GM12878 (cell line): ENCODE measurements around the gene SNAPIN.

Experiments
- CEBPB ChIP-seq, 2 experiments: fragments of 150-350 bp in 1 of 2; IDR thresholded peaks; 2 replicates each; pipeline ENCODE4 v1.6.1; 2012 to 2014; ENCODE audit warnings: low read depth in 2 of 2, low read length in 2 of 2, borderline replicate concordance in 1 of 2, inconsistent platforms in 1 of 2
- ETV6 ChIP-seq, 2 experiments: fragments of 450-650 bp in 1 of 2; IDR thresholded peaks in 1 of 2; conservative IDR thresholded peaks in 1 of 2; 2 replicates each; pipeline ENCODE4 v1.6.1; 2014; ENCODE audit warnings: antibody characterized with exemption in 1 of 2, borderline replicate concordance in 1 of 2, low read depth in 1 of 2, mild to moderate bottlenecking in 1 of 2, moderate library complexity in 1 of 2
- LARP7 ChIP-seq: fragments of 450-650 bp; IDR thresholded peaks from 2 replicates; pipeline ENCODE4 v1.6.1; 2017; ENCODE audit warnings: mild to moderate bottlenecking
- POLR2A ChIP-seq: IDR thresholded peaks from 2 replicates; pipeline ENCODE4 v1.6.1; 2011; ENCODE audit warnings: low read depth, mild to moderate bottlenecking, low read length
- TAF1 ChIP-seq: IDR thresholded peaks from 2 replicates; pipeline ENCODE4 v1.6.1; 2011; ENCODE audit warnings: mild to moderate bottlenecking, low read depth, low read length, borderline replicate concordance
- TF ChIP-seq, protein P1 (sequence below): IDR thresholded peaks from 2 replicates; pipeline ENCODE4 v1.6.1; 2012; ENCODE audit warnings: low read length, inconsistent platforms
- TF ChIP-seq, protein P2 (sequence below), 3 experiments: IDR thresholded peaks in 2 of 3; conservative IDR thresholded peaks in 1 of 3; 2 replicates each; pipeline ENCODE4 v1.5.1; 2011; ENCODE audit warnings: low read depth in 3 of 3, low read length in 3 of 3, mild to moderate bottlenecking in 3 of 3, control low read depth in 2 of 3, moderate library complexity in 2 of 3, inconsistent platforms in 1 of 3, mixed read lengths in 1 of 3; ENCODE audit not compliant: control insufficient read depth in 2 of 3, insufficient read depth in 1 of 3; ENCODE audit errors: extremely low read depth in 1 of 3

DNA sequence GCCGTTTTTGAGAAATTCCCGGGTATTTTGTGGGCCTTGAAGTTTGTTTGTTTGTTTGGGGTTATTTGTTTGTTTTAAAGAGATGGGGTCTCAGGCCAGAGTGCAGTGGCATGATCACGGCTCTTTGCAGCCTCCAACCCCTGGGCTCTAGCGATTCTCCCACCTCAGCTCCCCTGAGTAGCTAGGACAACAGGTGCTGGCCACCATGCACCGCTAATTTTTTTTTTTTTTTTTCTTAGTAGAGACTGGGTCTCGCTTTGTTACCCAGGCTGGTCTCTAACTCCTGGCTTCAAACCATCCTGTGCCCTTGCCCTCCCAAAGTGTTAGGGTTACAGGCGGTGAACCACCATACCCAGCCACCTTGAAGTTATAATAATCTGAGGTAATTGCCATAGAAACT, 22.6 kb upstream of the SNAPIN start:
- TF ChIP-seq LARP7 (no peak), TAF1 (no peak), CEBPB (IDR thresholded peaks at IDR 0.05; ENCODE audit: borderline replicate concordance in 1 of 2, low read depth in 2 of 2, low read length in 2 of 2) (no peak), POLR2A (no peak), ETV6 (conservative IDR thresholded peaks at IDR 0.05 in 1 of 2, IDR thresholded peaks at IDR 0.05 in 1 of 2; ENCODE audit: borderline replicate concordance in 1 of 2, low read depth in 1 of 2) (no peak)
- TF ChIP-seq, protein P1, sequence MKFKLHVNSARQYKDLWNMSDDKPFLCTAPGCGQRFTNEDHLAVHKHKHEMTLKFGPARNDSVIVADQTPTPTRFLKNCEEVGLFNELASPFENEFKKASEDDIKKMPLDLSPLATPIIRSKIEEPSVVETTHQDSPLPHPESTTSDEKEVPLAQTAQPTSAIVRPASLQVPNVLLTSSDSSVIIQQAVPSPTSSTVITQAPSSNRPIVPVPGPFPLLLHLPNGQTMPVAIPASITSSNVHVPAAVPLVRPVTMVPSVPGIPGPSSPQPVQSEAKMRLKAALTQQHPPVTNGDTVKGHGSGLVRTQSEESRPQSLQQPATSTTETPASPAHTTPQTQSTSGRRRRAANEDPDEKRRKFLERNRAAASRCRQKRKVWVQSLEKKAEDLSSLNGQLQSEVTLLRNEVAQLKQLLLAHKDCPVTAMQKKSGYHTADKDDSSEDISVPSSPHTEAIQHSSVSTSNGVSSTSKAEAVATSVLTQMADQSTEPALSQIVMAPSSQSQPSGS, result no peak
- TF ChIP-seq, protein P2, sequence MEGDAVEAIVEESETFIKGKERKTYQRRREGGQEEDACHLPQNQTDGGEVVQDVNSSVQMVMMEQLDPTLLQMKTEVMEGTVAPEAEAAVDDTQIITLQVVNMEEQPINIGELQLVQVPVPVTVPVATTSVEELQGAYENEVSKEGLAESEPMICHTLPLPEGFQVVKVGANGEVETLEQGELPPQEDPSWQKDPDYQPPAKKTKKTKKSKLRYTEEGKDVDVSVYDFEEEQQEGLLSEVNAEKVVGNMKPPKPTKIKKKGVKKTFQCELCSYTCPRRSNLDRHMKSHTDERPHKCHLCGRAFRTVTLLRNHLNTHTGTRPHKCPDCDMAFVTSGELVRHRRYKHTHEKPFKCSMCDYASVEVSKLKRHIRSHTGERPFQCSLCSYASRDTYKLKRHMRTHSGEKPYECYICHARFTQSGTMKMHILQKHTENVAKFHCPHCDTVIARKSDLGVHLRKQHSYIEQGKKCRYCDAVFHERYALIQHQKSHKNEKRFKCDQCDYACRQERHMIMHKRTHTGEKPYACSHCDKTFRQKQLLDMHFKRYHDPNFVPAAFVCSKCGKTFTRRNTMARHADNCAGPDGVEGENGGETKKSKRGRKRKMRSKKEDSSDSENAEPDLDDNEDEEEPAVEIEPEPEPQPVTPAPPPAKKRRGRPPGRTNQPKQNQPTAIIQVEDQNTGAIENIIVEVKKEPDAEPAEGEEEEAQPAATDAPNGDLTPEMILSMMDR (IDR thresholded peaks at IDR 0.05 in 2 of 3, conservative IDR thresholded peaks at IDR 0.05 in 1 of 3; ENCODE audit: control insufficient read depth in 2 of 3, extremely low read depth in 1 of 3, insufficient read depth in 1 of 3, low read depth in 3 of 3, low read length in 3 of 3), result no peak
